ENCODE measurements around the gene PRKCZ.

The PRKCZ gene

GRCh38 chr1:2156866-2157265, 106.7 kb downstream of the PRKCZ start:
- DNase-seq (ENCODE audit: low spot score): no peak

GRCh38 chr1:2157856-2158255, 107.6 kb downstream of the PRKCZ start:
- no peak for DNase-seq (ENCODE audit: low spot score)

- DNase-seq (ENCODE audit: low spot score): no peak
Measured at GRCh38 chr1:2158272-2158671, 108.1 kb downstream of the PRKCZ start.

- DNase-seq (ENCODE audit: low spot score): no peak
Measured at GRCh38 chr1:2159124-2159523, 108.9 kb downstream of the PRKCZ start.

- DNase-seq (ENCODE audit: low spot score): no peak
Measured at GRCh38 chr1:2160451-2161300, 110.5 kb downstream of the PRKCZ start.

GRCh38 chr1:2163205-2163604, 113.0 kb downstream of the PRKCZ start:
- DNase-seq (ENCODE audit: low spot score): no peak

GRCh38 chr1:2165646-2166045, 115.4 kb downstream of the PRKCZ start:
- no peak for DNase-seq (ENCODE audit: low spot score)

GRCh38 chr1:2166254-2166653, 116.0 kb downstream of the PRKCZ start:
- DNase-seq (ENCODE audit: low spot score): no peak

- no peak for DNase-seq (ENCODE audit: low spot score)
Measured at GRCh38 chr1:2166695-2167094, 116.5 kb downstream of the PRKCZ start.

- no peak for DNase-seq (ENCODE audit: low spot score)
Measured at GRCh38 chr1:2168090-2168489, 117.9 kb downstream of the PRKCZ start.

- DNase-seq (ENCODE audit: low spot score): no peak
Measured at GRCh38 chr1:2168535-2168934, 118.3 kb downstream of the PRKCZ start.

GRCh38 chr1:2169200-2169836, 119.1 kb downstream of the PRKCZ start:
- DNase-seq (ENCODE audit: low spot score): no peak

GRCh38 chr1:2170211-2170610, 120.0 kb downstream of the PRKCZ start:
- no peak for DNase-seq (ENCODE audit: low spot score)

- no peak for DNase-seq (ENCODE audit: low spot score)
Measured at GRCh38 chr1:2172012-2172411, 121.8 kb downstream of the PRKCZ start.

- DNase-seq (ENCODE audit: low spot score): no peak
Measured at GRCh38 chr1:2172551-2173146, 122.4 kb downstream of the PRKCZ start.

- DNase-seq (ENCODE audit: low spot score): no peak
Measured at GRCh38 chr1:2173546-2174347, 123.5 kb downstream of the PRKCZ start.

GRCh38 chr1:2174348-2175054, 124.3 kb downstream of the PRKCZ start:
- DNase-seq (ENCODE audit: low spot score): peak; percentile 58

- DNase-seq (ENCODE audit: low spot score): no peak
Measured at GRCh38 chr1:2175055-2175414, 124.8 kb downstream of the PRKCZ start.

GRCh38 chr1:2175681-2176454, 125.7 kb downstream of the PRKCZ start:
- DNase-seq (ENCODE audit: low spot score): no peak

- DNase-seq (ENCODE audit: low spot score): no peak
Measured at GRCh38 chr1:2176615-2177014, 126.4 kb downstream of the PRKCZ start.

- DNase-seq (ENCODE audit: low spot score): no peak
Measured at GRCh38 chr1:2177541-2177940, 127.3 kb downstream of the PRKCZ start.
